GM23338 (cell line): ENCODE results near the gene ADI1.

Experiments
- EZH2 ChIP-seq: fragments of 200-600 bp; sonication (generic); IDR thresholded peaks from one replicate; pipeline ENCODE4 v1.8.0; 2017; ENCODE audit warnings: antibody characterized with exemption, mild to moderate bottlenecking, low read depth; ENCODE audit not compliant: unreplicated experiment
- REST ChIP-seq: IDR thresholded peaks from one replicate; pipeline ENCODE4 v1.6.1; 2018; ENCODE audit warnings: antibody characterized with exemption; ENCODE audit not compliant: unreplicated experiment
- TF ChIP-seq, protein P1 (sequence below), 2 experiments: fragments of 200-600 bp in 1 of 2; sonication (generic) in 1 of 2; conservative IDR thresholded peaks; 2 replicates each; pipeline versions ENCODE4 v1.5.1 to v1.6.1; 2016 to 2017; ENCODE audit warnings: antibody characterized with exemption in 2 of 2, low read depth in 2 of 2, mild to moderate bottlenecking in 2 of 2, moderate library complexity in 1 of 2

GRCh38 chr2:3517948-3518495, 1.3 kb downstream of the ADI1 start:
- TF ChIP-seq REST = no peak
- TF ChIP-seq, protein P1, sequence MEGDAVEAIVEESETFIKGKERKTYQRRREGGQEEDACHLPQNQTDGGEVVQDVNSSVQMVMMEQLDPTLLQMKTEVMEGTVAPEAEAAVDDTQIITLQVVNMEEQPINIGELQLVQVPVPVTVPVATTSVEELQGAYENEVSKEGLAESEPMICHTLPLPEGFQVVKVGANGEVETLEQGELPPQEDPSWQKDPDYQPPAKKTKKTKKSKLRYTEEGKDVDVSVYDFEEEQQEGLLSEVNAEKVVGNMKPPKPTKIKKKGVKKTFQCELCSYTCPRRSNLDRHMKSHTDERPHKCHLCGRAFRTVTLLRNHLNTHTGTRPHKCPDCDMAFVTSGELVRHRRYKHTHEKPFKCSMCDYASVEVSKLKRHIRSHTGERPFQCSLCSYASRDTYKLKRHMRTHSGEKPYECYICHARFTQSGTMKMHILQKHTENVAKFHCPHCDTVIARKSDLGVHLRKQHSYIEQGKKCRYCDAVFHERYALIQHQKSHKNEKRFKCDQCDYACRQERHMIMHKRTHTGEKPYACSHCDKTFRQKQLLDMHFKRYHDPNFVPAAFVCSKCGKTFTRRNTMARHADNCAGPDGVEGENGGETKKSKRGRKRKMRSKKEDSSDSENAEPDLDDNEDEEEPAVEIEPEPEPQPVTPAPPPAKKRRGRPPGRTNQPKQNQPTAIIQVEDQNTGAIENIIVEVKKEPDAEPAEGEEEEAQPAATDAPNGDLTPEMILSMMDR (conservative IDR thresholded peaks at IDR 0.05; ENCODE audit: low read depth in 2 of 2) = no peak
- no peak for TF ChIP-seq EZH2
